HL-60/S4 treated with retinoic acid at 250 ng/mL for 4 days and 3 days (cell line): Measurements from ENCODE around the gene STXBP2.

ENCODE experiments used
- in situ Hi-C: fragments of 300-500 bp; cut with MboI; formaldehyde crosslinking; loops from 2 replicates; pipeline ENCODE4 v1.7.0; 2022; ENCODE audit warnings: low sequenced_read_pairs

STXBP2 gene

GRCh38 chr19:7612282-7613274 is 24.3 kb upstream of the STXBP2 start:
- in situ Hi-C loops: no loop called here

- in situ Hi-C loops: no loop called here
These were observed 21.8 kb upstream of the STXBP2 start for GRCh38 chr19:7614859-7615741.

GRCh38 chr19:7617172-7617571 is 19.7 kb upstream of the STXBP2 start:
- in situ Hi-C loops: no loop called here

- in situ Hi-C loops: no loop called here
These were observed 19.2 kb upstream of the STXBP2 start for GRCh38 chr19:7617735-7618134.

GRCh38 chr19:7618348-7618747 is 18.6 kb upstream of the STXBP2 start:
- in situ Hi-C loops: no loop called here

GRCh38 chr19:7618771-7619510 is 18.0 kb upstream of the STXBP2 start:
- in situ Hi-C loops: no loop called here

- in situ Hi-C loops: no loop called here
These were observed 17.1 kb upstream of the STXBP2 start for GRCh38 chr19:7619671-7620441.

- in situ Hi-C loops: no loop called here
These were observed 16.2 kb upstream of the STXBP2 start for GRCh38 chr19:7620442-7621412.

GRCh38 chr19:7622933-7623685 is 13.8 kb upstream of the STXBP2 start:
- in situ Hi-C loops: no loop called here

- in situ Hi-C loops: no loop called here
These were observed 12.9 kb upstream of the STXBP2 start for GRCh38 chr19:7623725-7624603.

- in situ Hi-C loops: no loop called here
These were observed 12.1 kb upstream of the STXBP2 start for GRCh38 chr19:7624810-7625209.

- in situ Hi-C loops: no loop called here
These were observed 11.0 kb upstream of the STXBP2 start for GRCh38 chr19:7625763-7626372.

GRCh38 chr19:7627166-7627565 is 9.7 kb upstream of the STXBP2 start:
- in situ Hi-C loops: no loop called here

GRCh38 chr19:7628589-7629311 is 8.2 kb upstream of the STXBP2 start:
- in situ Hi-C loops: no loop called here

GRCh38 chr19:7629347-7630054 is 7.4 kb upstream of the STXBP2 start, which contains the start of the genes PET100 and XAB2:
Gene PET100 (plus strand): TSS chr19:7629793. CDS start chr19:7629834, 41 bp downstream.
Gene XAB2 (minus strand): TSS chr19:7629545. CDS start chr19:7629527, 18 bp downstream.
- in situ Hi-C loops: no loop called here
